OCI-LY1 (cell line): Measurements from ENCODE around the gene FARP1.

ENCODE experiments used
- H2AFZ ChIP-seq: fragments of 200-600 bp; sonication (generic), shearing (Covaris generic); 2 replicates; pipeline ENCODE4 v1.6.0; 2014; ENCODE audit warnings: antibody characterized with exemption, mild to moderate bottlenecking, low read length
- H3F3A ChIP-seq: fragments of 200-600 bp; sonication (generic), shearing (Covaris generic); 2 replicates; pipeline ENCODE4 v1.6.0; 2014; ENCODE audit warnings: mild to moderate bottlenecking, antibody characterized with exemption, low read length, moderate library complexity; ENCODE audit not compliant: insufficient read depth
- H3K27ac ChIP-seq: fragments of 200-600 bp; sonication (generic); 2 replicates; pipeline ENCODE4 v1.5.1; 2014; ENCODE audit warnings: low read length, mixed run types, mild to moderate bottlenecking, low read depth; ENCODE audit not compliant: poor library complexity, severe bottlenecking
- H3K27me3 ChIP-seq: fragments of 200-600 bp; sonication (generic); 2 replicates; pipeline ENCODE4 v1.6.0; 2014; ENCODE audit warnings: antibody characterized with exemption, mild to moderate bottlenecking, low read length, moderate library complexity; ENCODE audit not compliant: insufficient read depth
- H3K36me3 ChIP-seq: fragments of 200-600 bp; sonication (generic); 2 replicates; pipeline ENCODE4 v1.6.1; 2014; ENCODE audit warnings: mild to moderate bottlenecking, antibody characterized with exemption, low read length, moderate library complexity, mixed read lengths; ENCODE audit not compliant: insufficient read depth
- H3K4me1 ChIP-seq: fragments of 200-600 bp; sonication (generic); 2 replicates; pipeline ENCODE4 v1.5.1; 2014; ENCODE audit warnings: mild to moderate bottlenecking, low read length, moderate library complexity; ENCODE audit not compliant: insufficient read depth, severe bottlenecking
- H3K4me2 ChIP-seq: fragments of 200-600 bp; sonication (generic), shearing (Covaris generic); 2 replicates; pipeline ENCODE4 v1.6.1; 2014; ENCODE audit warnings: low read length
- H3K4me3 ChIP-seq: fragments of 200-600 bp; sonication (generic); 2 replicates; pipeline ENCODE4 v1.5.1; 2014; ENCODE audit warnings: low read length, low read depth, mild to moderate bottlenecking, mixed read lengths; ENCODE audit not compliant: poor library complexity, severe bottlenecking
- H3K79me2 ChIP-seq: fragments of 200-600 bp; shearing (Covaris generic); 2 replicates; pipeline ENCODE4 v1.6.1; 2016; ENCODE audit warnings: mixed run types, low read length, mixed read lengths; ENCODE audit not compliant: insufficient read depth
- H3K9ac ChIP-seq: fragments of 200-600 bp; sonication (generic), shearing (Covaris generic); 2 replicates; pipeline ENCODE4 v1.6.1; 2014; ENCODE audit warnings: mild to moderate bottlenecking, low read length, mixed read lengths
- H3K9me2 ChIP-seq: fragments of 200-600 bp; sonication (generic), shearing (Covaris generic); 2 replicates; pipeline ENCODE4 v1.6.1; 2014; ENCODE audit warnings: low read depth, mild to moderate bottlenecking, low read length, mixed read lengths
- H3K9me3 ChIP-seq: fragments of 200-600 bp; shearing (Covaris generic); 2 replicates; pipeline ENCODE4 v1.6.1; 2014; ENCODE audit warnings: low read length, mixed read lengths
- H4K20me1 ChIP-seq: fragments of 200-600 bp; sonication (generic), shearing (Covaris generic); 2 replicates; pipeline ENCODE4 v1.6.0; 2016; ENCODE audit warnings: mild to moderate bottlenecking, low read length; ENCODE audit not compliant: insufficient read depth
- CTCF ChIP-seq: fragments of 200-600 bp; sonication (generic), shearing (Covaris generic); IDR thresholded peaks from 2 replicates; pipeline ENCODE4 v1.5.1; 2017; ENCODE audit warnings: mild to moderate bottlenecking, antibody characterized with exemption, low read length, moderate library complexity, mixed read lengths
- EZH2 ChIP-seq: fragments of 200-600 bp; sonication (generic), shearing (Covaris generic); IDR thresholded peaks from 2 replicates; pipeline ENCODE4 v1.8.0; 2017; ENCODE audit warnings: borderline replicate concordance, mixed run types, mild to moderate bottlenecking, antibody characterized with exemption, low read length, moderate library complexity, mixed read lengths

FARP1 gene

GRCh38 chr13:98344392-98344791, 201.5 kb downstream of the FARP1 start:
- Histone ChIP-seq H3K36me3 (no peaks in the 10 kb centered on the region), H3F3A (no peaks in the 10 kb centered on the region), H2AFZ (no peak overlapping the region), H3K9me3 (no peaks in the 10 kb centered on the region), H3K27ac (no peak overlapping the region), H3K4me3 (no peak overlapping the region), H3K79me2 (no peaks in the 10 kb centered on the region), H3K9ac (no peak overlapping the region), H3K27me3 (0 out of 2 replicates have a peak, but pooled peaks cover 3% of the 10 kb centered on the region), H3K9me2 (no peaks in the 10 kb centered on the region), H4K20me1 (no peaks in the 10 kb centered on the region), H3K4me2 (no peak overlapping the region), H3K4me1 (no peaks in the 10 kb centered on the region)
- TF ChIP-seq EZH2, result no peak
- no peak for TF ChIP-seq CTCF

- no peaks in the 10 kb centered on the region for H3K36me3 ChIP-seq
- H3K4me2 ChIP-seq, result no peak overlapping the region
- no peak overlapping the region for H3K4me3 ChIP-seq
- no peaks in the 10 kb centered on the region for H3K79me2 ChIP-seq
- TF ChIP-seq CTCF, result no peak
- no peak for TF ChIP-seq EZH2
- 0 out of 2 replicates have a peak, but pooled peaks cover 3% of the 10 kb centered on the region for H3K27me3 ChIP-seq
- H2AFZ ChIP-seq, result no peak overlapping the region
- H3K27ac ChIP-seq, result no peak overlapping the region
- H3K9me2 ChIP-seq, result no peaks in the 10 kb centered on the region
- H3K4me1 ChIP-seq, result no peaks in the 10 kb centered on the region
- no peaks in the 10 kb centered on the region for H4K20me1 ChIP-seq
- H3F3A ChIP-seq, result no peaks in the 10 kb centered on the region
- H3K9me3 ChIP-seq, result no peaks in the 10 kb centered on the region
- no peak overlapping the region for H3K9ac ChIP-seq
Observed at GRCh38 chr13:98345107-98345935, 202.4 kb downstream of the FARP1 start.

GRCh38 chr13:98346904-98347636, 204.2 kb downstream of the FARP1 start:
- TF ChIP-seq EZH2, result no peak
- no peak for TF ChIP-seq CTCF
- H3K4me2 ChIP-seq, result no peak overlapping the region
- H3K36me3 ChIP-seq, result no peaks in the 10 kb centered on the region
- H3F3A ChIP-seq, result no peaks in the 10 kb centered on the region
- H3K27me3 ChIP-seq, result peaks cover 3% of the 10 kb centered on the region; the same call in 1 of the 2 replicates
- no peak overlapping the region for H3K4me3 ChIP-seq
- H3K9me3 ChIP-seq, result no peaks in the 10 kb centered on the region
- no peaks in the 10 kb centered on the region for H3K79me2 ChIP-seq
- no peaks in the 10 kb centered on the region for H4K20me1 ChIP-seq
- no peak overlapping the region for H2AFZ ChIP-seq
- H3K27ac ChIP-seq, result no peak overlapping the region
- no peaks in the 10 kb centered on the region for H3K4me1 ChIP-seq
- H3K9me2 ChIP-seq, result no peaks in the 10 kb centered on the region
- H3K9ac ChIP-seq, result no peak overlapping the region
